Activated T-helper 17 cell treated with anti-CD3 and anti-CD28 coated beads, Interleukin-2, amount 50 U/mL, for 72 hours (primary cell): Measurements from ENCODE around the gene AGAP1. TPM values are rescaled to one million over a fixed set of nuclear protein-coding genes. Genes with fewer than 3 reads are reported as not detected.

Experiments
- ATAC-seq: fragments of 150-1000 bp; cut with Tn5 transposase; replicated peaks from 2 replicates; pipeline ENCODE4 v1.10.0; 2021; ENCODE audit warnings: mild to moderate bottlenecking, moderate library complexity
- H3K27ac Mint-ChIP-seq: one replicate; pipeline ENCODE4 v1.8.0; 2022; ENCODE audit warnings: mixed read lengths
- H3K27me3 Mint-ChIP-seq: one replicate; pipeline ENCODE4 v1.8.0; 2022; ENCODE audit warnings: mixed read lengths
- H3K36me3 Mint-ChIP-seq: one replicate; pipeline ENCODE4 v1.8.0; 2022; ENCODE audit warnings: low read depth, mild to moderate bottlenecking, mixed read lengths
- H3K4me1 Mint-ChIP-seq: one replicate; pipeline ENCODE4 v1.8.0; 2022; ENCODE audit warnings: mixed read lengths
- H3K4me3 Mint-ChIP-seq: one replicate; pipeline ENCODE4 v1.8.0; 2022; ENCODE audit warnings: mild to moderate bottlenecking, mixed read lengths
- H3K9me3 Mint-ChIP-seq: one replicate; pipeline ENCODE4 v1.8.0; 2022; ENCODE audit warnings: mixed read lengths
- total RNA-seq, 2 donors: library from RNA; stranded (reverse); gene quantifications; one replicate each; pipeline ENCODE4 v1.2.3, GENCODE V29; 2022

AGAP1 gene
- total RNA-seq, 2 donors from 2014 or later: 2.2 to 5.3 TPM

DNA sequence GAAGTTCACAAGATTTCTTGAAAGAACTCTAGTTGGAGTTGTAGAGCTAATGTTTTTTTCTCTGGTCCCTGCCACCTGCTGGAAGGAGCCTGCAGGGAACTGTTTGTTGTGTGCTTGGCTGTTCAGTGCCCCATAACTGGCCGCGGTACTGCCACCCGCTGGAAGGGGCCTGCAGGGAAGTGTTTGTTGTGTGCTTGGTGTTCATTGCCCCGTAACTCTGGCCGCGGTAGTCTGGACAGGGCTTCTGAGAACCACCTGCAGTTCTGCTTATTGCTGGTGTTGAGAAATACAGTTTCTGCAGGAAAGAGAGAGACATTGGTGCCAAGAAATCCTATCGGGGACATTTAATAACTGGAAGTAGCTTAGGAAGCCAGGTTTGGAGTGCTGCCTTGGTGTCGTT, 58.1 kb downstream of the AGAP1 start:
- Mint-ChIP-seq H3K4me3 (no peak overlapping the region), H3K36me3 (no peaks in the 10 kb centered on the region), H3K9me3 (no peaks in the 10 kb centered on the region), H3K27me3 (peaks cover 27% of the 10 kb centered on the region), H3K27ac (no peak overlapping the region), H3K4me1 (no peaks in the 10 kb centered on the region)
- ATAC-seq: no peak

DNA sequence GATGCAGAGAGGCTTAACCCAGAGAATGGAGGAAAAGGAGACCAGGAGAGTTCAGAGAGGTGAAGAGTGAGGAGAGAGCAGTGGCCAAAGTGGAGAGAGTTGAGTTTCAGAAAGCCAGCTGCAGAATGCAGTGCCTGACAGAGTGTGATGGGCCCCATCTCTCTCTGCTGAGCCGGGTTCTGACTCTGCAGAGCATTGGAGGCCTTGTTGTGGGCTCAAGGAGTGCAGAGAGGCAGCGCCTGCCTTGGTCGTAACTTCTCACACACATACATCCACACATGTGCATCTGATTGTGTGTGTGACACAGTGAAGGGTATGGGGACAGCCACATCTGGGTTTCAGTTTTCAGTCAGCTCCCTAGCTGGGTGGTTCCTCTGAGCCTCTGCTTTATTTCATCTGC, 58.8 kb downstream of the AGAP1 start:
- ATAC-seq: no peak
- H3K4me3 Mint-ChIP-seq: no peak overlapping the region
- no peaks in the 10 kb centered on the region for H3K9me3 Mint-ChIP-seq
- H3K27me3 Mint-ChIP-seq: peaks cover 27% of the 10 kb centered on the region
- H3K4me1 Mint-ChIP-seq: no peaks in the 10 kb centered on the region
- H3K36me3 Mint-ChIP-seq: no peaks in the 10 kb centered on the region
- H3K27ac Mint-ChIP-seq: no peak overlapping the region

DNA sequence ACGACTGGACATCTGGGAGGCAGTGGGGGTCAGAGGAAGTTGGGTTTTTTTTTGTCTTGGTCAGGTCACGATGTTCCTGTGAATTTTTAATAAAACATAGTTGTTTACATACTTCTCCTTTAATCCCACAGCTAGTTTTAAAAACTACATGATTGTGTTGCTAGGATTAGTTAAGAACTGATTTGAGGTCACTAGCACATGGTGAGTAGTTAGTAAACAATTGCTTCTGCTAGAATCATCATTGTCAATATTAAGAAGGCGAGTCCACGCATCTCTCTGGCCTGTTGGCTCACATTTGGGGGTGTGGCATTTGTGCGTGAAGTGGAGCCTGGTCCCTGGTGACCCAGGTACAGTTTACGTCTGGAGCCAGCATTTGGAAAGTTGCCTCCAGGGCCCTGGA, 59.4 kb downstream of the AGAP1 start:
- no peaks in the 10 kb centered on the region for H3K9me3 Mint-ChIP-seq
- ATAC-seq: no peak
- H3K27me3 Mint-ChIP-seq: peaks cover 27% of the 10 kb centered on the region
- no peaks in the 10 kb centered on the region for H3K36me3 Mint-ChIP-seq
- H3K4me3 Mint-ChIP-seq: no peak overlapping the region
- no peak overlapping the region for H3K27ac Mint-ChIP-seq
- H3K4me1 Mint-ChIP-seq: no peaks in the 10 kb centered on the region

DNA sequence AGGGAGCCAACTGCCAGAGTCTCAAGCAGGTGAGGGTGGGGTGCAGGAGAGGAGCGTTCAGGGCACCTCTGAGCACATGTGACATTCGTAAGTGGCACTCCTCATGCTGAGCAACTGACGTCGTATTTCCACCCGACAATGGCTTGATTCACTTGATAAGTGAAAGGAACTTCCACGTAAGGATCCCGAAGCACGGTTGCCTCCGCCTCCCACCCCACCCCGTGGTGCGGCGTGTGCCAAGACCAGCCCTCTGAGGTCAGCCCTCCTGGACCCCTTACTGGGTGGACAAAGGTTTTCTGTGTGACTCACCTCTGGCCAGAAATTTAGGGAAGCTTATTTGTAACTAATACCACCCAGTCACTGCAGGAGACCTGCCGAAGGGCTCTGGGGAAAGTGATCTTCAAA, 59.9 kb downstream of the AGAP1 start:
- Mint-ChIP-seq H3K4me3 (no peak overlapping the region), H3K27ac (no peak overlapping the region), H3K36me3 (no peaks in the 10 kb centered on the region), H3K4me1 (no peaks in the 10 kb centered on the region), H3K9me3 (no peaks in the 10 kb centered on the region), H3K27me3 (peaks cover 27% of the 10 kb centered on the region)
- no peak for ATAC-seq

DNA sequence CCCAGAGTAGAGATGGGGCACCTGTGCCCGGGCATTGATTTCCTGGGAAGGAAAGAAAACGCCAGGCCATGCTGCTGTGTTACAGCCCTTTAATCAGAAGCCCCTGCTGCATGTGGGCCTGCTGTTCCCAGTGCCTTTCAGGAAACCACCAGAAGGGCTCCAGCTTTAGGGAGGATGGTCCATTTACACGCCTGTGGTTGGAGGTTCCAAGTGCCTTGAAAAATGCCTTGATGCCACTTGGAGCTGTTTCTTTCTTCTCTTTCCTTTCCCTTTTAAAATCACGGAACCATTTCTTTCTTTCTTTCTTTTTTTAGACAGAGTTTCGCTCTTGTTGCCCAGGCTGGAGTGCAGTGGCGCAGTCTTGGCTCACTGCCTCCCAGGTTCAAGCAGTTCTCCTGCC, 60.5 kb downstream of the AGAP1 start:
- Mint-ChIP-seq H3K27me3 (peaks cover 27% of the 10 kb centered on the region), H3K27ac (no peak overlapping the region), H3K4me3 (no peak overlapping the region), H3K4me1 (no peaks in the 10 kb centered on the region), H3K36me3 (no peaks in the 10 kb centered on the region), H3K9me3 (no peaks in the 10 kb centered on the region)
- ATAC-seq: no peak

DNA sequence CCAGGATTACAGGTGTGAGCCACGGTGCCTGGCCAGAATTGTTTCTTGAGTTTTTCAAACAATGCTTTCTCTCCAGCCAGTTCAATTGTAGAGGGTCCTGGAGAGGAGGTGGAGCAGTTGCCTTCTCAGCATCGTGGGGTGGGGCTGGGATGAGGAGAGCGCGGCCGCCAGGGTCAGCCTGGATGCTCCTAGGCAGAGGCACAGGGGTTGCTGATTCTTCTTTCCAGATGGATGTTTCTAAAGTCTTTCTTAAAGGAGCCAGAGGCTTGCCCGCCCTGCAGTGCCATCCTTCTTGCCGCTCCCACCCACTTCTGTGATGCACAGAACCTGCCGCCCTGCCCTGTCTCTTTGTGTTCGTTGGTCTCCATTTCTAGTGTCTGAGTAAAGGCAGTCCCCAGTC, 61.1 kb downstream of the AGAP1 start:
- ATAC-seq: no peak
- H3K9me3 Mint-ChIP-seq: no peaks in the 10 kb centered on the region
- no peak overlapping the region for H3K27ac Mint-ChIP-seq
- no peaks in the 10 kb centered on the region for H3K4me1 Mint-ChIP-seq
- H3K4me3 Mint-ChIP-seq: no peak overlapping the region
- no peaks in the 10 kb centered on the region for H3K36me3 Mint-ChIP-seq
- peaks cover 27% of the 10 kb centered on the region for H3K27me3 Mint-ChIP-seq

DNA sequence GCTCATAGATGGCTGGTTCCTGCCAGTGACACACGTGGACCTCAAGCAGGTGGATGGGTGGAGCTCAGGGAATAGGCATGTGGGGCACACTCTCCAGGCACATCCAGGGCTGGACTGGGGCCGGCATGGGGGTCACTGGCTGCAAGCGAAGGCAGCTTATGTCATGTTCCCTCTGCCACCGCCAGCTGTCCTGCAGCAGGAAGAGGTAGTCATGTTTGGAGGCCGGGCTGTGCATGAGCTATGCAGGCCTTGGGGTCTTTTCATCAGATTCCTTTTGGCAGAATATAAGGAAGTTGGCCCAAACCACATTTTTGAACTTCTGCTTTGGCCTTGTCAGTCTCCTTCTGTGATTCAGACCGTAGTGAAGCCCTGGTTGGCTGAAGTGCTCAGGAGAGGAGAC, 61.5 kb downstream of the AGAP1 start:
- H3K36me3 Mint-ChIP-seq: no peaks in the 10 kb centered on the region
- H3K27me3 Mint-ChIP-seq: peaks cover 30% of the 10 kb centered on the region
- H3K9me3 Mint-ChIP-seq: no peaks in the 10 kb centered on the region
- no peak overlapping the region for H3K27ac Mint-ChIP-seq
- H3K4me1 Mint-ChIP-seq: no peaks in the 10 kb centered on the region
- no peak overlapping the region for H3K4me3 Mint-ChIP-seq
- no peak for ATAC-seq

DNA sequence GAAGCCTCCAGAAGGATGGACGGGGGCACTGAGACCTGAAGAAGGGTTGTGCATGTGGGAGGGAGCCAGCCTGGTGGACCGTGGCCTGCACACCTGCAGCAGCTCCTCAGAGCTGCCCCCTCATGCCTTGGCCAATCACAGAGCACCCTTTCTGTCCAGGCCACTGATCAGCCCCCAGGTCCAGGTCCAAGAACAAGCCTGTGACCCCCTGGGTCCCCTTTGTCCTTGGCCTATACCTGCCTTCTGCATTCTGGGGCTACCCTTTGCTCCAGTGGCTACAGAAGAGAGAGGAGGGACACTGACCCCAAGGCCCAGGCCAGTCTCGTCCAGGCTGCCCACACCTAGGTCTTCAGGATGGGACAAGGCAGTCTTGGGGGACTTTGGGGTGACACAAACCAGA, 62.2 kb downstream of the AGAP1 start:
- no peaks in the 10 kb centered on the region for H3K36me3 Mint-ChIP-seq
- no peaks in the 10 kb centered on the region for H3K9me3 Mint-ChIP-seq
- H3K4me1 Mint-ChIP-seq: no peaks in the 10 kb centered on the region
- no peak for ATAC-seq
- H3K27me3 Mint-ChIP-seq: peaks cover 32% of the 10 kb centered on the region
- no peak overlapping the region for H3K4me3 Mint-ChIP-seq
- H3K27ac Mint-ChIP-seq: no peak overlapping the region

DNA sequence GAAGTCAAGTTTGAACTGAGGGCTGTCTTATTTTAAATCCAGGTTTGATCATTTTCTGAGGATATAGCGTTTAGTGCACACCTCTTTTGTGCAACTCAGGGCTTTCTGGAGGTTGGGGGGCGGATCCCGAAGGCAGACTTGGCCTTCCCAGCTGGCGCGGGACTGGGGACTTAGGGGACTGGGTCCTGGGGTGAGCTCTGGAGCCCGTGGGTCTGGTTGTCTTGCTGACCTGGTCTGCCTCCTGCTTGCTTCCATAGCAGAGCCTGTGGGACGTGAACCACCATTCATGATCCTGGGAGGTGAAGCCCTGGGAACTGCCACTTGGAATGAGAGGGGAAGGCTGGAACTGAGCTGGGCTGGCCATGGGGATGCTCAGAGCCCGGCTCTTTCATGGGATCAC, 63.1 kb downstream of the AGAP1 start:
- ATAC-seq: no peak
- no peak overlapping the region for H3K4me3 Mint-ChIP-seq
- no peaks in the 10 kb centered on the region for H3K36me3 Mint-ChIP-seq
- H3K9me3 Mint-ChIP-seq: no peaks in the 10 kb centered on the region
- H3K4me1 Mint-ChIP-seq: no peaks in the 10 kb centered on the region
- no peak overlapping the region for H3K27ac Mint-ChIP-seq
- peaks cover 32% of the 10 kb centered on the region for H3K27me3 Mint-ChIP-seq

DNA sequence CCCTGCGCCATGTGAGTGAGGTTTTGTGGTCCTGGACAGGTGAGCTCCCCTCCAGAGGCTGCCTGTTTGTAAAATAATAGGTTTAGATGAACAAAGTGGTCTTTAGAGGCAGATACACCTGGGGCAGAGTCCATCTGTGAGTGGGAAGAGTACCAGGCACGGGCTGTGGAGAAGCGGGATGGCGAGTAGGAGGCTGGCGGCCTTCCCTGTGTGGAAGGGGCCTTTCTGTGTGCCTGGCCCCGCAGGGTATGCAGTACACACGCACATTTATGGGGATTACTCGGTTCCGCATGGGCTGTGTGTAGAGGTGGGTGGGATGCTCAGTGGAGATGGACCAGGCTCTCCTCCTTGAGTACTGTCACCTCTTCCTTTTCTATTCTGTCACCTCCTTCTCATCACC, 64.1 kb downstream of the AGAP1 start:
- Mint-ChIP-seq H3K9me3 (no peaks in the 10 kb centered on the region), H3K4me1 (no peaks in the 10 kb centered on the region), H3K27me3 (peaks cover 29% of the 10 kb centered on the region), H3K27ac (no peak overlapping the region), H3K4me3 (no peak overlapping the region), H3K36me3 (no peaks in the 10 kb centered on the region)
- ATAC-seq: no peak

- ATAC-seq: no peak
- no peak overlapping the region for H3K27ac Mint-ChIP-seq
- no peak overlapping the region for H3K4me3 Mint-ChIP-seq
- no peaks in the 10 kb centered on the region for H3K4me1 Mint-ChIP-seq
- H3K27me3 Mint-ChIP-seq: peaks cover 27% of the 10 kb centered on the region
- no peaks in the 10 kb centered on the region for H3K9me3 Mint-ChIP-seq
- H3K36me3 Mint-ChIP-seq: no peaks in the 10 kb centered on the region
Measured at GRCh38 chr2:235558572-235558971, 64.7 kb downstream of the AGAP1 start.

DNA sequence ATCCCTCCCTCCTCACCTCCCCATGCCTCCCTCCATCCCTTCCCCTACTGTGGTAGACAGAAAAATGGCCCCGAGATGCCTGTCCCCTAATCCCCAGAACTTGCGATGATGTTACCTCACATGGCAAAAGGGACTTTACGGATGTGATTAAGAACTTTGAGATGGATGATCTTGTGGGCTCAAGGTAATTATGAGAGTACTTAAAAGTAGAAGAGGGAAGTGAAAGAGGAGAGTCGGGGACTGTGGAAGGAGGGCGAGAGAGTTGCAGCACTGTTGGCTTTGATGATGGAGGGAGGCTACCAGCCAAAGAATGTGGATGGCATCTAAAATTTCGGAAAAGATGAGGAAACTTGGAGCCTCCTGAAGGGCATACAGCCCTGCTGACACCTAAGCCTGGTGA, 66.5 kb downstream of the AGAP1 start:
- H3K9me3 Mint-ChIP-seq: no peaks in the 10 kb centered on the region
- no peaks in the 10 kb centered on the region for H3K36me3 Mint-ChIP-seq
- H3K4me3 Mint-ChIP-seq: no peak overlapping the region
- H3K27me3 Mint-ChIP-seq: peaks cover 25% of the 10 kb centered on the region
- H3K4me1 Mint-ChIP-seq: no peaks in the 10 kb centered on the region
- H3K27ac Mint-ChIP-seq: no peak overlapping the region
- no peak for ATAC-seq

- H3K4me1 Mint-ChIP-seq: no peaks in the 10 kb centered on the region
- peaks cover 26% of the 10 kb centered on the region for H3K27me3 Mint-ChIP-seq
- ATAC-seq: no peak
- H3K27ac Mint-ChIP-seq: no peak overlapping the region
- H3K36me3 Mint-ChIP-seq: no peaks in the 10 kb centered on the region
- no peaks in the 10 kb centered on the region for H3K9me3 Mint-ChIP-seq
- no peak overlapping the region for H3K4me3 Mint-ChIP-seq
Measured at GRCh38 chr2:235561450-235561849, 67.6 kb downstream of the AGAP1 start.

GRCh38 chr2:235562065-235562747, 68.4 kb downstream of the AGAP1 start:
- Mint-ChIP-seq H3K9me3 (no peaks in the 10 kb centered on the region), H3K4me1 (no peaks in the 10 kb centered on the region), H3K27me3 (peaks cover 22% of the 10 kb centered on the region), H3K27ac (no peak overlapping the region), H3K4me3 (no peak overlapping the region), H3K36me3 (no peaks in the 10 kb centered on the region)
- no peak for ATAC-seq

DNA sequence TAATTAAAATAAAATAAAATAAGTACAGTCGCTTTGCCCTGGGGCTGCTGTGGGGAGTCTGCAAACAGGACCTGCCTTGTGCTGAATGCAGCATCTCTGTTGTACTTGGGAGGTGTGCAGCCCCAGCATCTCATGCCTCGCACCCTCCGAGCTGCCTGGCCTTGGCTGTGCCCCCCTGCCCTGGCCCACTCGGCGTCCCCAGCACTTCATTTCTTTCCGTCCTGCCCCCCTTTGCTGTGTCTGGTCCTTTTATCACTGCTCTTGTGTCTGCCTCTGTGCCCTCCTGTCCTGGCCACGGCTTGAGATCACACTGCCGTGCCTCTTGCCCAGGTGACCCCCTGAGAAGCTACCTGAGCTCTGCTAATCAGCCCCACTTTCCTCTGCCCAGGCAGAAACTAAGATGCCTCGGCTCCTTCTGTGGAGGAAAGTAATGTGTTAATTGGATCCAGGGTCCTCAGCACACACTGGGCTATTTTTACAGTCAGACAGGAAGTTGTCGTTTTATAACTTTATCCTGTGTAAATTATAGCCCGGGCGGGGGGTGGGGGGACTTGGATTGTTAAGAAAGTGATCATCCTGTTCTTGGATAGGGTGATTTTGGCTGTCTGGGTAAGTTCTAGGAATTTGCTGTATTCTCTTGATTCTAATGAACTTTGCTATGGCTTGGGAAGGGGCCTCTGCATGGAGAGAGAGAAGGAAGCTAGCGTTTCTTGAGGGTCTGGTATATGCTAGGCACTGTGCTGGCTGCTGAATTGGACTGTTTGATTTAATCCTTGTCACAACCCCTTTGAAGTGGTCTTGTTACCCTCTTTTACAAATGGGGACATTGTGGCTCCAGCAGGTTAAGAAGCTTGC, 69.4 kb downstream of the AGAP1 start:
- no peaks in the 10 kb centered on the region for H3K4me1 Mint-ChIP-seq
- no peak for ATAC-seq
- H3K27ac Mint-ChIP-seq: no peak overlapping the region

More for the DNA sequence above, 69.4 kb downstream of the AGAP1 start:
- Mint-ChIP-seq H3K36me3 (no peaks in the 10 kb centered on the region), H3K4me3 (no peak overlapping the region), H3K27me3 (peaks cover 30% of the 10 kb centered on the region), H3K9me3 (no peaks in the 10 kb centered on the region)
